Chondrocyte (in vitro differentiated cells): ENCODE results near the gene CPT1B. TPM values are rescaled to one million over a fixed set of nuclear protein-coding genes. Genes with fewer than 3 reads are reported as not detected.

Source experiments
- DNase-seq: peaks from one replicate; pipeline ENCODE4 v3.0.0; 2021; ENCODE audit warnings: mixed read lengths, low spot score
- H3K27ac Mint-ChIP-seq: one replicate; pipeline ENCODE4 v1.8.0; 2021; ENCODE audit warnings: mild to moderate bottlenecking, moderate library complexity, mixed read lengths; ENCODE audit not compliant: unreplicated experiment
- H3K27me3 Mint-ChIP-seq: 2 replicates; pipeline ENCODE4 v1.8.0; 2021; ENCODE audit warnings: low read depth, mixed read lengths
- H3K36me3 Mint-ChIP-seq: 2 replicates; pipeline ENCODE4 v1.8.0; 2021; ENCODE audit warnings: low read depth, mixed read lengths
- H3K4me1 Mint-ChIP-seq: 2 replicates; pipeline ENCODE4 v1.8.0; 2021; ENCODE audit warnings: low read depth, mild to moderate bottlenecking, mixed read lengths
- H3K4me3 Mint-ChIP-seq: one replicate; pipeline ENCODE4 v1.8.0; 2021; ENCODE audit warnings: mild to moderate bottlenecking, moderate library complexity, mixed read lengths; ENCODE audit not compliant: unreplicated experiment
- H3K9me3 Mint-ChIP-seq: 2 replicates; pipeline ENCODE4 v1.8.0; 2021; ENCODE audit warnings: low read depth, mixed read lengths
- CTCF ChIP-seq: fragments of 200-600 bp; sonication (generic); IDR thresholded peaks from 2 replicates; pipeline ENCODE4 v1.5.0; 2021; ENCODE audit warnings: antibody characterized with exemption, mild to moderate bottlenecking, moderate library complexity
- total RNA-seq: library from RNA; stranded (reverse); gene quantifications from 3 replicates; pipeline ENCODE4 v1.2.1, GENCODE V29; 2021

Gene CPT1B
- total RNA-seq, 1 donor from 2014 or later = 33.9 TPM

GRCh38 chr22:50556703-50557102, 21.5 kb downstream of the CPT1B start:
- H3K27me3 Mint-ChIP-seq = peaks cover 20% of the 10 kb centered on the region
- H3K27ac Mint-ChIP-seq = no peak overlapping the region
- no peak for DNase-seq
- H3K4me1 Mint-ChIP-seq = peaks cover 3% of the 10 kb centered on the region
- H3K9me3 Mint-ChIP-seq = no peaks in the 10 kb centered on the region
- H3K36me3 Mint-ChIP-seq = no peaks in the 10 kb centered on the region
- no peak for TF ChIP-seq CTCF
- H3K4me3 Mint-ChIP-seq = no peak overlapping the region

- TF ChIP-seq CTCF = no peak
- peaks cover 10% of the 10 kb centered on the region for H3K27me3 Mint-ChIP-seq
- no peak overlapping the region for H3K27ac Mint-ChIP-seq
- H3K36me3 Mint-ChIP-seq = peaks cover 2% of the 10 kb centered on the region
- no peaks in the 10 kb centered on the region for H3K4me1 Mint-ChIP-seq
- H3K9me3 Mint-ChIP-seq = no peaks in the 10 kb centered on the region
- H3K4me3 Mint-ChIP-seq = no peak overlapping the region
- no peak for DNase-seq
Observed at GRCh38 chr22:50553310-50553709, 24.9 kb downstream of the CPT1B start.

GRCh38 chr22:50551160-50551752, 27.0 kb downstream of the CPT1B start:
- Mint-ChIP-seq H3K4me3 (no peak overlapping the region), H3K27ac (no peak overlapping the region), H3K9me3 (no peaks in the 10 kb centered on the region), H3K4me1 (peaks cover under 1% of the 10 kb centered on the region), H3K36me3 (peaks cover 2% of the 10 kb centered on the region), H3K27me3 (peaks cover 10% of the 10 kb centered on the region)
- TF ChIP-seq CTCF = no peak
- no peak for DNase-seq

- DNase-seq = no peak
- no peak for TF ChIP-seq CTCF
- Mint-ChIP-seq H3K27ac (no peak overlapping the region), H3K36me3 (peaks cover 2% of the 10 kb centered on the region), H3K9me3 (no peaks in the 10 kb centered on the region), H3K4me3 (no peak overlapping the region), H3K4me1 (peaks cover 9% of the 10 kb centered on the region), H3K27me3 (peaks cover 4% of the 10 kb centered on the region)
Observed at GRCh38 chr22:50550395-50550794, 27.8 kb downstream of the CPT1B start.

GRCh38 chr22:50548921-50549790, 29.1 kb downstream of the CPT1B start:
- TF ChIP-seq CTCF = no peak
- DNase-seq = no peak
- Mint-ChIP-seq H3K36me3 (peaks cover 2% of the 10 kb centered on the region), H3K4me1 (peaks cover 15% of the 10 kb centered on the region), H3K27ac (no peak overlapping the region), H3K4me3 (no peak overlapping the region), H3K9me3 (no peaks in the 10 kb centered on the region), H3K27me3 (no peaks in the 10 kb centered on the region)
